ENCODE measurements around the gene LMBRD2.
"Not testable (repeated sequence)": the region's sequence is repeated elsewhere in the genome, so short reads cannot be mapped to it uniquely, and the experiment has no call there.

LMBRD2 gene

GRCh38 chr5:36135988-36136387 lies 15.7 kb downstream of the LMBRD2 start:
- no peak for TF ChIP-seq CTCF (IDR thresholded peaks at IDR 0.05)
- no peak for TF ChIP-seq ZFX (IDR thresholded peaks at IDR 0.05; ENCODE audit: borderline replicate concordance)
- no peak overlapping the region for H3K27ac ChIP-seq

- not testable (repeated sequence) for H3K27ac ChIP-seq
These were observed 18.7 kb downstream of the LMBRD2 start for GRCh38 chr5:36133009-36133408.

- not testable (repeated sequence) for H3K27ac ChIP-seq
These were observed 22.0 kb downstream of the LMBRD2 start for GRCh38 chr5:36129666-36130065.

- H3K27ac ChIP-seq, result no peak overlapping the region
- no peak for TF ChIP-seq ZFX (IDR thresholded peaks at IDR 0.05; ENCODE audit: borderline replicate concordance)
- TF ChIP-seq CTCF (IDR thresholded peaks at IDR 0.05), result no peak
These were observed 22.9 kb downstream of the LMBRD2 start for GRCh38 chr5:36128795-36129194.

- TF ChIP-seq ZFX (IDR thresholded peaks at IDR 0.05; ENCODE audit: borderline replicate concordance) (no peak), CTCF (IDR thresholded peaks at IDR 0.05) (no peak)
- no peak overlapping the region for H3K27ac ChIP-seq
These were observed 25.8 kb downstream of the LMBRD2 start for GRCh38 chr5:36125868-36126267.

- no peak for TF ChIP-seq ZFX (IDR thresholded peaks at IDR 0.05; ENCODE audit: borderline replicate concordance)
- TF ChIP-seq CTCF (IDR thresholded peaks at IDR 0.05), result no peak
- H3K27ac ChIP-seq, result no peak overlapping the region
These were observed 40.4 kb downstream of the LMBRD2 start for GRCh38 chr5:36111238-36111637.

- H3K27ac ChIP-seq, result no peak overlapping the region
- TF ChIP-seq CTCF (IDR thresholded peaks at IDR 0.05) (no peak), ZFX (IDR thresholded peaks at IDR 0.05; ENCODE audit: borderline replicate concordance) (no peak)
These were observed 42.8 kb downstream of the LMBRD2 start for GRCh38 chr5:36108758-36109460.

GRCh38 chr5:36105819-36106218 lies 45.9 kb downstream of the LMBRD2 start:
- H3K27ac ChIP-seq, result no peak overlapping the region
- no peak for TF ChIP-seq ZFX (IDR thresholded peaks at IDR 0.05; ENCODE audit: borderline replicate concordance)
- no peak for TF ChIP-seq CTCF (IDR thresholded peaks at IDR 0.05)

All from 22Rv1 (cell line).